NCI-H2171 treated with DMSO at 0.1 percent for 48 hours (cell line): ENCODE measurements around the gene OR10AD1.

Experiments used
- DNase-seq: peaks from one replicate; lab custom pipeline; 2025; lab: John Stamatoyannopoulos, UW

The OR10AD1 gene

DNA sequence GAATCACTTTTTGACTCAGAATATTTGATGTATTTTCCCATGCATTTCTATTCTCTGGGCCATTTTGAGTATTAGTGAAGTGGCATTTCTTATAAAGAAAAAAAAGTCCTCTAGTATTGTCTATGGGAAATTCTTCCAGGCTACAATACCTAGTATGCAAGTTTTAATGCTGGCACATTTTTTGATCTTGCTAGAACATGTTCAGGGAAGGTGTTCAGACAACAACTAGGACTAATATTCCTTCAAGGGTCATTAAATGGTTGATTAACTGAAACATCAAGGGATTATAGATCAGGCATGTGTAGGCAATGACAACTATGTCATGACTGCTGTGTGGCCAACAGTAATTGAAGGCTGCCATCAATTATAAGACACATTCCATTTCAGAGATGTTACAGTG lies 12.0 kb downstream of the OR10AD1 start:
- DNase-seq, result no peak

- DNase-seq, result peak; percentile 64
These were observed 13.6 kb downstream of the OR10AD1 start for GRCh38 chr12:48189331-48190125.

DNA sequence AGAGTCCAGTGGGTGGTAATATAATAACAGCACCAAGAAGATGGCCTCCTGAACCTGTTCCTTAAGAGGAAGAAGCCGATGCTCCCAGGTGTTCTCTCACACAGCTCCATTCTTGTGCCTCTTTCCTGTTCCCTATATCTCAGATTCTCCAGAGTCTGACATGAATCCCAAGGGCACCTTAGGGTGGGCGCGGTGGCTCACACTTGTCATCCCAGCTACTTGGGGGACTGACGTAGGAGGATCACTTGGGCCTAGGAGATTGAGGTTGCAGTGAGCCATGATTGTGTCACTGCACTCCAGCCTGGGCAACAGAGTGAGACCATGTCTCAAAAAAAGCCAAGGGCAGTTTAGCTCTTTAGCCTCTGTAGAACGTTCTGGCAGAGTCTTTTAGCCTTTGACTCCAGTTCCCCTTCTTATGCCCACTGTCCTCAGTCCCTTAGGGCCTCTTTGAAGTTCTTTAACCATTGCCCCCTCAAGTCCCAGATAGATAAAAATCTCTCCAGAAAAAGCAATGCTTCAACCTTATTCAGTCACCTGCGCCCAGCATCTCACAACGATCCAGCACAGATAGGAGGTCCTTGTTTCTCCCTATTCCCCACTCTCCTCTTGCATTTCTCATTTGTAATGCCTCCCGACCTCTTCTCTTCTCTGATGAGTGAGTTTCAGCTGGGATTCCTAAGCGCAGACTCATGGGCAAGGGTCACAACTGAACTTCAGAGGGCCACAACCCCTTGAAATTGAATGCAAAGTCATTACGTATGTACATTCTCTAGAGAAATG lies 15.0 kb downstream of the OR10AD1 start:
- no peak for DNase-seq

- DNase-seq, result no peak
These were observed 17.7 kb downstream of the OR10AD1 start for GRCh38 chr12:48185181-48185919.

DNA sequence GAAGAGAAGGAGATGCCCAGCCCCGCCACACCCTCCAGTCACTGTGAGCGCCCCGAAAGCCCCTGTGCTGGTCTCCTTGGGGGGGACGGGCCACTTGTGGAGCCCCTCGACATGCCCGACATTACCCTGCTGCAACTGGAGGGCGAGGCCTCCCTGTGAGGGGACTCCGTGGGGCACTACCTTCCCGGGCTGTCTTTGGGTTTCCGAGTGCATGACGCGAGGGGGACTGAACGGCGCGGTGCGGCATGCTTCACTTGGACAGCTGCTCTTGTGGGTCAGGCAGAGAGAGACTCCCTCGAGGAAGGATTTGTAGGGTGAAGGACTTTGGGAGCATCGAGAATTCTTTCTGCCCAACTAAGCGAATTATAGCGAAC lies 18.6 kb downstream of the OR10AD1 start:
- DNase-seq, result no peak

DNA sequence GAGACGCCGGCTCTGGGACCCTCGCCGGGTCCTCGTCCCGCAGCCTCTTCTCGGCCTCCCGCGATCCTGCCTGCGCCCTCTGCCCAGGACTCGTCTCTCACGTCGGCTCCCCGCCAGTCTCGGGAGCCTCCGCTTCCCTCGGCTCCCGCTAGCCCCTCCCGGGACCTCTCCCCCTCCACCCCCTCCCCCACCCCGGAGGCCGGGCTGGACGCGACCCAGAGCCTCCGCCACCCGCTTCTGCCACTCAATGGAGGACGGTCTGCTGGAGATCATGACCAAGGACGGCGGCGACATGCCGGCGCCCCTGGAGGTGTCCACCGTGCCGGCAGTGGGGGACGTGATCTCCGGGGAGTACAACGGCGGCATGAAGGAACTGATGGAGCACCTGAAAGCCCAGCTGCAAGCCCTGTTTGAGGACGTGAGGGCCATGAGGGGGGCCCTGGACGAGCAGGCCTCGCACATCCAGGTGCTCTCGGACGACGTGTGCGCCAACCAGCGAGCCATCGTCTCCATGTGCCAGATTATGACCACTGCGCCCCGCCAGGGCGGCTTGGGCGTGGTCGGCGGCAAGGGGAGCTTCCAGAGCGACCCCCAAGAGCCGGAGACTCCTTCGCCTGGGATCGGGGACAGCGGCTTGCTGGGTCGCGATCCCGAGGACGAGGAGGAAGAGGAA lies 19.1 kb downstream of the OR10AD1 start:
- DNase-seq, result no peak

DNA sequence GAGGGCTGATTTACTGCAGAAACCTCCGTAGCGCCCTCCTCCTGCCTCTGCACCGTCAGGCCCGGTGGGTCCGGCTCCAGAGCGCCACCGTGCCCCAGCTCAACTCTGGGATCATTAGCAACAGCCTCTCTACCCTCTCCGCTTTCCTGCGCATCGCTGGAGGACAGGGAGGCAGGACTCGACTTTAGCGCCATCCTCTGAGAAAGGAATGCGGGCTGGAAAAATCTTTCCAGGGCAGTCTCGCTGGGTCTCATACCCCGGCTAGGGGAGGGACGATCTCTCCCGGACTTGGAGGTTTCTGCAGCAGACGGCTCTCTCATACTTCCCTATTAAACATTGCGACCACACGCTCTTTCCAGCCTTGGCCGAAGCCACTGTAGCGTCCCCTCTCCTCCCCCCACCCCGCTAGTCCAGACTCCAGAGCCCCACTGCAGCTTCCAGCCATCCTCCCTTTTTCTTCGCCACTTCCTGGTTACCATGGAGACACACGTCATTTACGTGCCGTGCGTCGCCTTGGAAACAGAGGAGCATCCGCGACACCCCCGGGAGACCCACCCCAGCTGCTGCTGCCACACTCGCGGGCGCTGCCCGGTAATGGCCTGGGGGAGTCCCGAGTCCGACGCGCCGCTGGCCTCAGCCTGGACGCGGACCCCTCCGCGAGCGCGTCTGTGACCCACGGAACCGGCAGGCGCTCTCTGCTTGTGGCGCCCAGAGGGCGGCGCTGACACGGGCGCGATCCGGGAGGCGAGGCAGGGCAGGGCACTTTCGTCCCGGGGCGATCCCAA lies 19.8 kb downstream of the OR10AD1 start, which contains the start of gene CCDC184:
CCDC184 (plus strand) TSS at position 554 of the 785 bp plus-strand sequence. CDS start 479 bp downstream, outside the sequence.
- peak; percentile 83 for DNase-seq

DNA sequence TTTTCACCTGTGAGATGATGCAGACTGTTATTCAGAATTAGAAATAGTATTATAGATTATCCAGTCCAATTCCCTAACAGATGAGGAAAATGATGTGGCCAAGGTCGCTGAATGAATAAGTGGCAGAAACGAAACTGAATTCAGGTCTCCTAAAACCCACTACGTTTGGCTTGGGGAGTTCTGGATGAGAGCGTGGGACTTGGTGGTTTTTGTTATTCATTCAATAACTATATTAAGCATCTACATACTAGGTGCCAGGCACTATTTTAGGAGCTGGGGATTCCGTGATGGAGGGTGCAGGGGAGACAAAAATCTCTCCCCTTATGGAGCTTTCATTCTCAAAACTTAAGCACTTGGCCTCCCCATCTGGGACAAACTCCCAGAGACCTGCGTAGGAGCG lies 20.5 kb downstream of the OR10AD1 start:
- no peak for DNase-seq

DNA sequence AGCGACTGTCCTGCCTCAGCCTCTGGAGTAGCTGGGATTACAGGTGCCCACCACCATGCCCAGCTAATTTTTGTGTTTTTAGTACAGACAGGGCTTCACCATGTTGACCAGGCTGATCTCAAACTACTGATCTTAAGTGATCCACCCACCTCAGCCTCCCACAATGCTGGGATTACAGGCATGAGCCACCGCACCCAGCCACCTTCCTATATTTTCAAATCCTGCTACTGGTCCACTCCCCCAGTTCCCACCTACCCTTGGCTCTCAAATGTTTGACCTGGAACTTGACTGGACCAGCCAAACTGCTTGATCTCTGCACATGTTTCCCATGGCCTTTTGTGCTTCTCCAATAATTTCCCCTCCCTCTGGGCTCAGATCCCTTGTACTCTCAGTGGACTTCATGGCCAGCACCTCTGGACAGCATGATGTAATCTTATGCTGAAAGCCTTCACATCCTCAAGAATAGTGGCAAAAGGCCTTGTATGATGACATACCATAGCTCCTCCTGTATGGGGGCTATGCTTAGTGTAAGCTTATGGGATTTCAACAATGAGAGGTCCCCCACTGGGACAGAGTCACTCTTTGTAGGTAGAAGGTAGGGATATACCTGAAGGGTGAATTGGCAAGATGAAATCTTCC lies 22.1 kb downstream of the OR10AD1 start:
- DNase-seq, result no peak

GRCh38 chr12:48180424-48180823 lies 22.7 kb downstream of the OR10AD1 start:
- no peak for DNase-seq

DNA sequence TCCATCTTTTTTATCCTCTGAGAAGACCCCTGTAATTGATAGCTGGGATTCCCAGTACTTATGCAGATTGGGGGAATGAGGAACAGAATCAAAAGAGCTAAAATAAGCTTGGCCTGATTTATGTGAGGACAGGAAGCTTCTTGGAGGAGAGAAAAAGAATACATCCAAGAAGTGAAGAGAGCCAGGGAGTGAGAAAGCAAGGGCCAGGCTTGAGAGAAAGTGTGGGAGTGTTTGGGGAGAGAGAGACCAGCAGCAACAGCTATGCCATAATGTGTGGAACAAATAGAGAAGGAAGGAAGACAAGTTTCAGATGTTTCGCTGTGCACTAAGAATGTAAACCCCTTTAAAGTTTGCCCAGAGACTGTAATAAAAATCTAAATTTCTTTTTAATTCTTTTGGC lies 23.6 kb downstream of the OR10AD1 start:
- no peak for DNase-seq

DNA sequence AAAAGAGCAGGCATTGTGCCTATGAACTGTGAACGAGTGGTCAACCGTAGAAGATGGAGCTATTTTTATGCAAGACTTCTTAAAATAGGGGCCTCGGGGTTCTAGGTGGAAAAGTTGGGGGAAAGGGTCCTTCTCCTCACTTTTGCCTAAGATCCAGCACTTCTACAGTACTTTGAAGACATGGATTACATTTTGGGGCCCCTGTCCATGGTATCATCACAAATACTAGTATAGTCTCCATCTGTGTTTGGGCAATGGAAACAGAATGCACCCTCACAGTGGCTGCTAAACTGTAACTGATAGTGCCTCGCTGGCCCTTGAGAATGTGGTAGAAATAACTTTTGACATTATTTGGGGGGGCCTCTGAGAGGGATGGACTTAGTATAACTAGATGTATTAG lies 25.1 kb downstream of the OR10AD1 start:
- no peak for DNase-seq

DNA sequence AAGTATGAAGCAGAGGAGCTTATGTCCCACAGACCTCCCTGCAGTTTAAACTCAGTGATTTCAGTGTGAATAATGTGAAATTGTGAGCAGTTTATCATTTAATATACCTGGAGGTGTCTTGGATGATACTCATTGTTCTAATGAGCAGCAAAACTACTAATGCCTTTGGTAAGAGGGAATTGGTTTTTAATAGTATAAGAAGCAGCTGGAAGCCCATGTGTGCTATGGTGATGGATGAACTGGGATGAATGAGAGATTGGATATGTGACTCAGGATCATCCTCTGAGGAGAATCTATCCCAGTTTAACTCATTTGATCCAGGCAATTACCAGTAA lies 26.7 kb downstream of the OR10AD1 start:
- DNase-seq, result no peak

- DNase-seq, result peak; percentile 74
These were observed 27.3 kb downstream of the OR10AD1 start for GRCh38 chr12:48175613-48176416.

DNA sequence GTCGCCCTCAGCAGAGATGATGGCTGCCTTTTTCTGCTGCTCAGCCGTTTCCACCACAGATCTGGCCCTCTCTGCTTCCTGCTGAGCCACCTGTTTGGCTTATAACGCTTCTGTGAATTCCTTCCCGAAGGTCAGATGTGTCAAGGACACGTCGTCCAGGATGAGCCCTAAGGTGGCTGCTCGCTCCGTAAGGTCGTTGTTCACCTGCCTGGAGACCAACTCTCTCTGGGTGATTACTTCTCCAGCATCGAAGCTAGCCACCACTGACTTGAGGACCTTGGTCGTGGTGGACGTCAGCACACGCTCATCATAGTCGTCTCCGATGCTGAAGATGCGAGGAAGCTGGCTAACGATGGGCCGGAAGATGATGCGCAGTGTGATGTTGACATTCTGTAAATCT lies 34.1 kb downstream of the OR10AD1 start:
- DNase-seq, result no peak

GRCh38 chr12:48165089-48165981 lies 37.8 kb downstream of the OR10AD1 start:
- peak; percentile 61 for DNase-seq

- no peak for DNase-seq
These were observed 38.6 kb downstream of the OR10AD1 start for GRCh38 chr12:48164451-48164850.

DNA sequence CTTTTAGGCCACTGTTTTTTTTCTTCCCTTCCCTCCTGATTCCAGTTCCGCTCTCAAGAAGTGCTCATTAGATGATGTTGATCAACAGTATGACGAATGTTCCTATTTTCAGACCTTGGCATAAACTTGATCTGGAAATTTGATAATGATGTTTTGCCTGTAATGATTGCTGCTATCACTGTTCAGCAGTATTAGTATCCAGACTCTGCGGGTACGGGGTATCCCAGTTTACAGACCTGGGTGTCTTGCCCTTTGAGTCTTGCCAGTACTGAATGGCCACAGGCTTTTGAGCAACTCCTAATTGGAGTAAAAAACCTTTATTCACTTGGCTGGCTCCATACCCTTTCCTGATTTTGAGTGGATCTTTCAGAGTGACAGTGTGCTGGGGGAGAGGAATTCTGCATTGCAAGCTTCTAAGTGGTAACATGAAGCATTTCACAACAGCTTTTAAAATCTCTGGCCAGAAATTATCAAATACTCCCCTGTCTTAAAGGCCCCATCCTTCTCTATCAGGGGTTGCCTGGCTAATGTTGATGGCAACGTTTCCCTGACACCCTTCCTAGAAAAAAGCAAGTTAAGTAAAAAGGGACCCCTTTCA lies 39.8 kb downstream of the OR10AD1 start:
- DNase-seq, result no peak

GRCh38 chr12:48160807-48161206 lies 42.3 kb downstream of the OR10AD1 start:
- DNase-seq, result no peak
